Activated T-helper 1 cell treated with anti-CD3 and anti-CD28 coated beads, Interleukin-12 subunit alpha, Interleukin-12 subunit beta, Interleukin-2, Interleukin-4 antibody, amounts not matched to agents 30 ng/mL and 10 ng/mL and 1 ng/mL, durations not matched to agents 14 hours and 24 hours and 36 hours (primary cell): ENCODE measurements around the gene PEAK1. TPM values are rescaled to one million over a fixed set of nuclear protein-coding genes. Genes with fewer than 3 reads are reported as not detected.
"Not testable (repeated sequence)": the region's sequence is repeated elsewhere in the genome, so short reads cannot be mapped to it uniquely, and the experiment has no call there.

Experiments used
- DNase-seq: peaks from one replicate; pipeline ENCODE4 v3.0.0; 2021; ENCODE audit warnings: low spot score
- H3K27ac Mint-ChIP-seq: one replicate; pipeline ENCODE4 v1.8.0; 2021; ENCODE audit warnings: mild to moderate bottlenecking, mixed read lengths
- H3K27me3 Mint-ChIP-seq: one replicate; pipeline ENCODE4 v1.8.0; 2022; ENCODE audit warnings: mild to moderate bottlenecking, moderate library complexity, mixed read lengths; ENCODE audit not compliant: insufficient read depth
- H3K36me3 Mint-ChIP-seq: one replicate; pipeline ENCODE4 v1.8.0; 2021; ENCODE audit warnings: low read depth, mixed read lengths
- H3K4me1 Mint-ChIP-seq: one replicate; pipeline ENCODE4 v1.8.0; 2021; ENCODE audit warnings: low read depth, mixed read lengths
- H3K4me3 Mint-ChIP-seq: one replicate; pipeline ENCODE4 v1.8.0; 2021; ENCODE audit warnings: mild to moderate bottlenecking, moderate library complexity, mixed read lengths
- H3K9me3 Mint-ChIP-seq: one replicate; pipeline ENCODE4 v1.8.0; 2021; ENCODE audit warnings: mixed read lengths
- intact Hi-C: fragments of 100-400 bp; cut with micrococcal nuclease; formaldehyde crosslinking; loops from one replicate; pipeline ENCODE4 v1.15.1; 2024
- total RNA-seq: library from RNA; stranded (reverse); gene quantifications from 2 replicates; pipeline ENCODE4 v1.2.3, GENCODE V29; 2022

Gene PEAK1
- total RNA-seq, 1 donor from 2014 or later: 27.0 TPM

GRCh38 chr15:77208241-77208640 lies 211.7 kb downstream of the PEAK1 start:
- Mint-ChIP-seq H3K27me3 (no peaks in the 10 kb centered on the region), H3K4me1 (no peaks in the 10 kb centered on the region), H3K4me3 (no peak overlapping the region), H3K9me3 (peaks cover 4% of the 10 kb centered on the region), H3K27ac (no peak overlapping the region), H3K36me3 (peaks cover 9% of the 10 kb centered on the region)
- intact Hi-C loops: no loop called here
- no peak for DNase-seq

- no peak for DNase-seq
Measured at GRCh38 chr15:77201665-77202064, 218.2 kb downstream of the PEAK1 start.

GRCh38 chr15:77196381-77196780 lies 223.5 kb downstream of the PEAK1 start:
- no peak overlapping the region for H3K27ac Mint-ChIP-seq

More at GRCh38 chr15:77201665-77202064, 218.2 kb downstream of the PEAK1 start:
- no peaks in the 10 kb centered on the region for H3K27me3 Mint-ChIP-seq
- no peak overlapping the region for H3K4me3 Mint-ChIP-seq
- H3K36me3 Mint-ChIP-seq: peaks cover 19% of the 10 kb centered on the region
- no peaks in the 10 kb centered on the region for H3K4me1 Mint-ChIP-seq
- H3K27ac Mint-ChIP-seq: no peak overlapping the region
- peaks cover 19% of the 10 kb centered on the region for H3K9me3 Mint-ChIP-seq
- intact Hi-C loops: no loop called here

GRCh38 chr15:77195586-77195985 lies 224.3 kb downstream of the PEAK1 start:
- no peak for DNase-seq
- Mint-ChIP-seq H3K36me3 (peaks cover 23% of the 10 kb centered on the region), H3K4me1 (no peaks in the 10 kb centered on the region), H3K4me3 (no peak overlapping the region), H3K27ac (no peak overlapping the region), H3K27me3 (no peaks in the 10 kb centered on the region), H3K9me3 (peaks cover 19% of the 10 kb centered on the region)
- intact Hi-C loops: no loop called here

More at GRCh38 chr15:77196381-77196780, 223.5 kb downstream of the PEAK1 start:
- intact Hi-C loops: no loop called here
- no peaks in the 10 kb centered on the region for H3K27me3 Mint-ChIP-seq
- H3K4me3 Mint-ChIP-seq: no peak overlapping the region
- no peak for DNase-seq
- peaks cover 23% of the 10 kb centered on the region for H3K36me3 Mint-ChIP-seq
- H3K4me1 Mint-ChIP-seq: no peaks in the 10 kb centered on the region
- H3K9me3 Mint-ChIP-seq: peaks cover 19% of the 10 kb centered on the region

- H3K4me3 Mint-ChIP-seq: no peak overlapping the region
- H3K4me1 Mint-ChIP-seq: peaks cover 30% of the 10 kb centered on the region
- DNase-seq: no peak
- H3K27me3 Mint-ChIP-seq: no peaks in the 10 kb centered on the region
- no peaks in the 10 kb centered on the region for H3K9me3 Mint-ChIP-seq
- peaks cover 4% of the 10 kb centered on the region for H3K36me3 Mint-ChIP-seq
- intact Hi-C loops: no loop called here
- no peak overlapping the region for H3K27ac Mint-ChIP-seq
Measured at GRCh38 chr15:77192451-77192850, 227.5 kb downstream of the PEAK1 start.

- DNase-seq: no peak
- Mint-ChIP-seq H3K4me3 (no peak overlapping the region), H3K36me3 (peaks cover 4% of the 10 kb centered on the region), H3K9me3 (no peaks in the 10 kb centered on the region), H3K4me1 (peaks cover 41% of the 10 kb centered on the region), H3K27me3 (no peaks in the 10 kb centered on the region), H3K27ac (peak overlapping the region; percentile 14)
- intact Hi-C loops: no loop called here
Measured at GRCh38 chr15:77191230-77191834, 228.6 kb downstream of the PEAK1 start.

- peaks cover 56% of the 10 kb centered on the region for H3K4me1 Mint-ChIP-seq
- intact Hi-C loops: loop anchor here (1.0 to 10.0 kb wide), 8 partner anchors 9 to 877 kb away; partner anchors contain the start of genes ETFA, HMG20A and PEAK1
- H3K9me3 Mint-ChIP-seq: no peaks in the 10 kb centered on the region
- H3K27ac Mint-ChIP-seq: peak overlapping the region; percentile 85
- peak overlapping the region; percentile 23 for H3K4me3 Mint-ChIP-seq
- peak; percentile 12 for DNase-seq
- H3K36me3 Mint-ChIP-seq: no peaks in the 10 kb centered on the region
- no peaks in the 10 kb centered on the region for H3K27me3 Mint-ChIP-seq
Measured at GRCh38 chr15:77187751-77188464, 232.0 kb downstream of the PEAK1 start.

- H3K4me3 Mint-ChIP-seq: no peak overlapping the region
- intact Hi-C loops: loop anchor here (1.0 to 10.0 kb wide), 7 partner anchors 68 to 357 kb away; no protein-coding TSS in a partner anchor
- DNase-seq: no peak
- peak overlapping the region; percentile 37 for H3K27ac Mint-ChIP-seq
- H3K9me3 Mint-ChIP-seq: no peaks in the 10 kb centered on the region
- H3K4me1 Mint-ChIP-seq: peaks cover 69% of the 10 kb centered on the region
- H3K27me3 Mint-ChIP-seq: no peaks in the 10 kb centered on the region
- H3K36me3 Mint-ChIP-seq: no peaks in the 10 kb centered on the region
Measured at GRCh38 chr15:77186594-77187011, 233.3 kb downstream of the PEAK1 start.

- Mint-ChIP-seq H3K27me3 (no peaks in the 10 kb centered on the region), H3K4me1 (peaks cover 80% of the 10 kb centered on the region), H3K9me3 (no peaks in the 10 kb centered on the region), H3K36me3 (peaks cover 6% of the 10 kb centered on the region), H3K27ac (peak overlapping the region; percentile 67), H3K4me3 (no peak overlapping the region)
- intact Hi-C loops: loop anchor here (5.0 to 10.0 kb wide), 4 partner anchors 173 to 219 kb away; no protein-coding TSS in a partner anchor
- no peak for DNase-seq
Measured at GRCh38 chr15:77185242-77185785, 234.6 kb downstream of the PEAK1 start.

GRCh38 chr15:77184352-77184751 lies 235.6 kb downstream of the PEAK1 start:
- not testable (repeated sequence) for H3K9me3 Mint-ChIP-seq, H3K27me3 Mint-ChIP-seq, DNase-seq, H3K4me3 Mint-ChIP-seq, H3K36me3 Mint-ChIP-seq, H3K27ac Mint-ChIP-seq
- H3K4me1 Mint-ChIP-seq: peaks cover 81% of the 10 kb centered on the region
- intact Hi-C loops: loop anchor here (10.0 kb wide), 1 partner anchor 220 kb away; no protein-coding TSS in a partner anchor

GRCh38 chr15:77183066-77183465 lies 236.8 kb downstream of the PEAK1 start:
- Mint-ChIP-seq H3K27me3 (no peaks in the 10 kb centered on the region), H3K4me3 (no peak overlapping the region), H3K4me1 (peaks cover 81% of the 10 kb centered on the region), H3K27ac (no peak overlapping the region), H3K9me3 (no peaks in the 10 kb centered on the region), H3K36me3 (peaks cover 8% of the 10 kb centered on the region)
- intact Hi-C loops: loop anchor here (10.0 kb wide), 1 partner anchor 222 kb away; no protein-coding TSS in a partner anchor
- no peak for DNase-seq

GRCh38 chr15:77181305-77182074 lies 238.4 kb downstream of the PEAK1 start:
- DNase-seq: no peak
- Mint-ChIP-seq H3K4me1 (peaks cover 68% of the 10 kb centered on the region), H3K27me3 (no peaks in the 10 kb centered on the region), H3K4me3 (peak overlapping the region; percentile 42), H3K9me3 (no peaks in the 10 kb centered on the region), H3K27ac (peak overlapping the region; percentile 27), H3K36me3 (peaks cover 8% of the 10 kb centered on the region)
- intact Hi-C loops: loop anchor here (10.0 kb wide), 1 partner anchor 223 kb away; no protein-coding TSS in a partner anchor
